IMR-90 (cell line): Measurements from ENCODE around the gene RNF213. TPM values are rescaled to one million over a fixed set of nuclear protein-coding genes. Genes with fewer than 3 reads are reported as not detected.

Source experiments
- ATAC-seq: fragments of 200-7000 bp; cut with Tn5 transposase; 2 replicates; pipeline ENCODE4 v1.9.1; 2020; ENCODE audit warnings: low read depth, mild to moderate bottlenecking, moderate library complexity
- BruUV-seq: library from RNA; stranded (reverse); fragments of 400-500 nt; replicated peaks from 2 replicates; lab custom pipeline; 2021; lab: Mats Ljungman, UMichigan
- CTCF ChIA-PET: fragments of 300-600 bp; formaldehyde crosslinking; extraction: SDS; loops from one replicate; lab custom pipeline; 2021; ENCODE audit warnings: antibody characterized with exemption; lab: Yijun Ruan, JAX
- POLR2A ChIA-PET: fragments of 300-600 bp; sonication (Branson Sonifier 250); formaldehyde crosslinking; loops from one replicate; lab custom pipeline; 2022; ENCODE audit warnings: antibody characterized with exemption; ENCODE audit not compliant: unreplicated experiment; lab: Charles Lee
- DNase-seq: peaks from one replicate; pipeline ENCODE4 v3.0.0; 2013
- H2AFZ ChIP-seq: replicated peaks from 2 replicates; pipeline ENCODE3; 2013; ENCODE audit warnings: low read length, mild to moderate bottlenecking; ENCODE audit not compliant: poor library complexity
- H2AK5ac ChIP-seq: 2 replicates; pipeline ENCODE4 v1.6.1; 2013; ENCODE audit warnings: low read depth, low read length, inconsistent platforms
- H2AK9ac ChIP-seq: replicated peaks from 2 replicates; pipeline ENCODE3; 2013; ENCODE audit warnings: mild to moderate bottlenecking, low read depth, low read length, moderate library complexity; ENCODE audit not compliant: poor library complexity
- H2BK120ac ChIP-seq: 2 replicates; pipeline ENCODE4 v1.6.1; 2013; ENCODE audit warnings: low read depth, low read length, inconsistent platforms
- H2BK15ac ChIP-seq: 3 replicates; pipeline ENCODE4 v1.6.1; 2013; ENCODE audit warnings: low read depth, low read length, inconsistent platforms
- H2BK20ac ChIP-seq: 2 replicates; pipeline ENCODE4 v1.6.1; 2013; ENCODE audit warnings: low read depth, mild to moderate bottlenecking, inconsistent platforms, low read length, moderate library complexity
- H2BK5ac ChIP-seq: 2 replicates; pipeline ENCODE4 v1.6.1; 2013; ENCODE audit warnings: mild to moderate bottlenecking, low read depth, low read length, inconsistent platforms; ENCODE audit not compliant: poor library complexity, severe bottlenecking
- H3K14ac ChIP-seq: replicated peaks from 2 replicates; pipeline ENCODE4 v1.6.1; 2013; ENCODE audit warnings: low read depth, low read length, inconsistent platforms
- H3K18ac ChIP-seq: 2 replicates; pipeline ENCODE4 v1.6.1; 2013; ENCODE audit warnings: low read depth, low read length, control low read depth
- H3K23ac ChIP-seq: 2 replicates; pipeline ENCODE4 v1.6.1; 2013; ENCODE audit warnings: low read depth, low read length, inconsistent platforms
- H3K27ac ChIP-seq: 2 replicates; pipeline ENCODE4 v1.5.1; 2013; ENCODE audit warnings: mild to moderate bottlenecking, control low read depth, low read length; ENCODE audit not compliant: insufficient read depth
- H3K27me3 ChIP-seq: 2 replicates; pipeline ENCODE4 v1.6.1; 2013; ENCODE audit warnings: low read length; ENCODE audit not compliant: control insufficient read depth, insufficient read depth
- H3K36me3 ChIP-seq: 2 replicates; pipeline ENCODE4 v1.6.1; 2013; ENCODE audit warnings: low read length, mixed read lengths; ENCODE audit not compliant: control insufficient read depth, insufficient read depth
- H3K4ac ChIP-seq: 2 replicates; pipeline ENCODE4 v1.6.1; 2013; ENCODE audit warnings: low read depth, low read length, inconsistent platforms
- H3K4me1 ChIP-seq: 2 replicates; pipeline ENCODE4 v1.6.1; 2013; ENCODE audit warnings: low read length, mixed read lengths; ENCODE audit not compliant: control insufficient read depth, insufficient read depth
- H3K4me2 ChIP-seq: 2 replicates; pipeline ENCODE4 v1.6.1; 2013; ENCODE audit warnings: low read depth, mild to moderate bottlenecking, control low read depth, low read length, moderate library complexity
- H3K4me3 ChIP-seq: 2 replicates; pipeline ENCODE4 v1.5.1; 2013; ENCODE audit warnings: low read depth, mild to moderate bottlenecking, control low read depth, low read length, moderate library complexity; ENCODE audit not compliant: insufficient read depth
- H3K56ac ChIP-seq: 2 replicates; pipeline ENCODE4 v1.6.1; 2013; ENCODE audit warnings: low read length, inconsistent platforms; ENCODE audit not compliant: insufficient read depth; ENCODE audit errors: extremely low read depth
- H3K79me1 ChIP-seq, 2 experiments: 2 replicates each; pipeline ENCODE4 v1.6.1; 2013; ENCODE audit warnings: low read length in 2 of 2, inconsistent platforms in 1 of 2, low read depth in 1 of 2
- H3K9ac ChIP-seq: 2 replicates; pipeline ENCODE4 v1.6.1; 2013; ENCODE audit warnings: low read depth, low read length, control low read depth
- H3K9me1 ChIP-seq: 2 replicates; pipeline ENCODE4 v1.6.1; 2013; ENCODE audit warnings: low read length, inconsistent platforms; ENCODE audit not compliant: insufficient read depth
- H3K9me3 ChIP-seq: 2 replicates; pipeline ENCODE4 v1.6.1; 2013; ENCODE audit warnings: low read length; ENCODE audit not compliant: control insufficient read depth, insufficient read depth
- H4K20me1 ChIP-seq: 2 replicates; pipeline ENCODE4 v1.6.1; 2013; ENCODE audit warnings: low read length, inconsistent platforms; ENCODE audit not compliant: insufficient read depth
- H4K5ac ChIP-seq: 2 replicates; pipeline ENCODE4 v1.6.1; 2013; ENCODE audit warnings: mild to moderate bottlenecking, low read depth, low read length, control low read depth
- H4K8ac ChIP-seq, 2 experiments: 2 replicates each; pipeline ENCODE4 v1.6.1; 2013; ENCODE audit warnings: low read depth in 2 of 2, low read length in 2 of 2, control low read depth in 1 of 2, inconsistent platforms in 1 of 2
- H4K91ac ChIP-seq: 2 replicates; pipeline ENCODE4 v1.6.1; 2013; ENCODE audit warnings: low read depth, low read length, inconsistent platforms; ENCODE audit not compliant: insufficient read depth
- BHLHE40 ChIP-seq: fragments of 150-350 bp; IDR thresholded peaks from 2 replicates; pipeline ENCODE4 v1.6.1; 2016; ENCODE audit warnings: mild to moderate bottlenecking, low read depth, low read length
- CHD1 ChIP-seq: IDR thresholded peaks from 2 replicates; pipeline ENCODE4 v1.6.1; 2012; ENCODE audit warnings: low read depth, low read length, improper control_type of control experiment
- MAFK ChIP-seq: IDR thresholded peaks from 2 replicates; pipeline ENCODE4 v1.6.1; 2012; ENCODE audit warnings: low read depth, low read length, improper control_type of control experiment
- MXI1 ChIP-seq: IDR thresholded peaks from 2 replicates; pipeline ENCODE4 v1.6.1; 2012; ENCODE audit warnings: low read depth, mild to moderate bottlenecking, low read length, moderate library complexity, borderline replicate concordance
- NFE2L2 ChIP-seq: fragments of 150-350 bp; IDR thresholded peaks from 2 replicates; pipeline ENCODE4 v1.6.1; 2016; ENCODE audit warnings: low read depth, mild to moderate bottlenecking, low read length
- RAD21 ChIP-seq: IDR thresholded peaks from 2 replicates; pipeline ENCODE4 v1.6.1; 2012; ENCODE audit warnings: low read length, improper control_type of control experiment
- WGBS, 2 experiments: methylation state at CpG; one replicate each; pipeline versions ENCODE4 v1.1.5 to v1.1.7; 2013; ENCODE audit warnings: missing lambda C conversion rate in 2 of 2; ENCODE audit not compliant: insufficient read length in 1 of 2; ENCODE audit errors: extremely low coverage in 2 of 2; 5-methylcytosine and 5-hydroxymethylcytosine counted together
- dilution Hi-C: fragments of 300-500 bp; cut with HindIII; formaldehyde crosslinking; loops from one replicate; pipeline ENCODE4 v1.14.3; 2018; ENCODE audit warnings: low sequenced_read_pairs; ENCODE audit not compliant: unreplicated experiment
- in situ Hi-C: fragments of 300-500 bp; cut with MboI; formaldehyde crosslinking; loops from 3 replicates; pipeline ENCODE4 v1.14.3; 2019; ENCODE audit warnings: low sequenced_read_pairs, inconsistent platforms, mixed read lengths
- intact Hi-C: fragments of 100-400 bp; cut with micrococcal nuclease; formaldehyde crosslinking; loops from 2 replicates; pipeline ENCODE4 v1.10.0; 2022
- polyA plus RNA-seq, 3 experiments: library from polyadenylated mRNA; depleted of rRNA; stranded (reverse); fragments of >200 nt; gene quantifications; 2 replicates each; pipeline ENCODE4 v1.2.3, GENCODE V29; 2012; ENCODE audit warnings: low replicate concordance in 1 of 3
- total RNA-seq: library from RNA; depleted of rRNA; stranded (reverse); fragments of >200 nt; gene quantifications from 2 replicates; pipeline ENCODE4 v1.2.3, GENCODE V29; 2012

Gene RNF213
- total and polyA plus RNA-seq, 2 of the 4 experiments (the other 2 are of a cell fraction), result 23.4 to 36.0 TPM

DNA sequence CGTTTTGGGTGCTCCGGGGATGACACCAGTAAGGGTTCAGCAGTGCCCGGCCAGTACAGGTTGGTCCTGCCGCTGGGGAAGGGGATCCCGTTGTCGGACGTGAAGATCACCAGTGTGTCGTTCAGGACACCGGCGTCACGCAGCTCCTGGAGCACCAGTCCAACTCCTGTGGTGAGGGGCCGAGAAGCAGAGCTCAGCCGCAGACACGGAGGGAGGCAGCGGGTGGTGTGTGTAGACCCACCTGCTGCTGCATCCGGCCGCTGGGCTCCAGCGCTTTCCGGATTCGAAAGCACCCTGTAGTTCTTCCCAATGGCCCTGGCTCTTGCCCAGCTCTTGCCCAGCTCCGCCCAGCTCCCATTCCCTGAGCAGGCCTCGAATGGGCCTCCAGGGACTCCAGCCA, 48.5 kb upstream of the RNF213 start:
- Histone ChIP-seq H3K4me1 (no peaks in the 10 kb centered on the region), H3K23ac (no peak overlapping the region), H3K36me3 (peaks cover 75% of the 10 kb centered on the region), H3K9me3 (no peaks in the 10 kb centered on the region), H3K14ac (no peak overlapping the region), H2AK5ac (no peak overlapping the region), H4K91ac (no peak overlapping the region), H4K20me1 (peaks cover 11% of the 10 kb centered on the region), H3K18ac (no peak overlapping the region), H3K4me2 (no peak overlapping the region), H4K8ac (no peak overlapping the region), H2BK5ac (no peak overlapping the region), H2BK20ac (no peak overlapping the region), H2AK9ac (no peak overlapping the region), H3K4ac (no peak overlapping the region), H3K27ac (no peak overlapping the region), H3K9ac (no peak overlapping the region), H3K4me3 (no peak overlapping the region), H3K79me1 (peaks cover 6 to 8% of the 10 kb centered on the region in 2 experiments), H2BK15ac (no peak overlapping the region), H3K9me1 (peaks cover 8% of the 10 kb centered on the region), H2AFZ (no peak overlapping the region), H3K27me3 (no peaks in the 10 kb centered on the region), H3K56ac (no peak overlapping the region), H2BK120ac (no peak overlapping the region), H4K5ac (no peak overlapping the region)
- DNase-seq (no peak), ATAC-seq (no peak)
- intact Hi-C loops (no loop called here), in situ Hi-C loops (no loop called here), dilution Hi-C loops (no loop called here)
- POLR2A ChIA-PET, result no interaction called here
- 99% methylated on average over 14 of the region's 22 CpGs; no CpG with 5 or more reads in 1 of the 2 experiments for WGBS, 2 experiments
- TF ChIP-seq RAD21 (no peak), NFE2L2 (no peak), BHLHE40 (no peak), MAFK (no peak), CHD1 (no peak), MXI1 (no peak)
- CTCF ChIA-PET, result no interaction called here
- no TSS peak for BruUV-seq
